Medulla oblongata (tissue), 1 donor: ENCODE measurements around the gene USP7.
"Not testable (repeated sequence)": the region's sequence is repeated elsewhere in the genome, so short reads cannot be mapped to it uniquely, and the experiment has no call there.

ENCODE experiments used
- DNase-seq: peaks from one replicate; pipeline ENCODE4 v3.0.0-alpha.2; 2015; ENCODE audit errors: extremely low spot score

USP7 gene

GRCh38 chr16:8972843-8973586 lies 9.3 kb upstream of the USP7 start:
- DNase-seq: no peak

DNA sequence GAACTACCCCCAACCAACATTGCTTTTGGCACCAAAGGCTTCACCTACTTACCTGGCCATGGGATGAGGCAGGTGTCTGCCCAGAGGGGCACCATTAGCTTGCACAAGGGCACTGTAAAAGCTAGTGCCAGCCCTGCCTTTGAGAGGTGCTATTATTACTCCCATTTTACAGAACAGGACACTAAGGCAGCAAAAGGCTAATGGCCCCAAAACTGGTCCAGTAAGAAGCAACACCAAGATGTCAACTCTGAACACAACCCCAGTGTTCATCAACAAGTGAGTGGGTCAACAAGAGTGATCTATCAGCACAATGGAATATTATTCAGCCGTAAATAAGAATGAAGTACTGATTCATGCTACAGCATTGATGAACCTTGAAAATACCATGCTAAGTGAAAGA lies 7.7 kb upstream of the USP7 start:
- DNase-seq: no peak

DNA sequence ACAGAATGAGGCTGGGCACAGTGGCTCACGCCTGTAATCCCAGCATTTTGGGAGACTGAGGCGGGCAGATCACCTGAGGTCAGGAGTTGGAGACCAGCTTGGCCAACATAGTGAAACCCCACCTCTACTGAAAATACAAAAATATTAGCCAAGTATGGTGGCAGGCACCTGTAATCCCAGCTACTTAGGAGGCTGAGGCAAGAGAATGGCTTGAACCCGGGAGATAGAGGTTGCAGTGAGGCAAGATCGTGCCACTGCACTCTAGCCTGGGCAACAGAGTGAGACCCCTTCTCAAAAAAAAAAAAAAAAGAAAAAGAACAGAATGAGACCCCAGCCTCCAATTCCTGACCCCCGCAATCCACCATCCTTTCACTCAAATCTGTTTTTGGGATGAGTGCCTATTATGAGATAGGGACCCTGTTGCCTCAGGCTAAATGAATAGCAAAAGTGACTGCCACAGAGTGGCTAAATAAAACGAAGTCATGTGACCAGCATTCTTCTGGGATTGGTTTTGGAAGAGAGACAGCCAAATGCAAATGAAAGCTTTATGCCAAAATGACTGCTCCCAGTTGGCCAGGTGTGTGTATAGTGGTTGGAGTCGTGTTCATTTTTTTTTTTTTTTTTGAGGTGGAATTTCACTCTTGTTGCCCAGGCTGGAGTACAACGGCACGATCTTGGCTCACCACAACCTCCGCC lies 5.6 kb upstream of the USP7 start:
- DNase-seq: not testable (repeated sequence)

- not testable (repeated sequence) for DNase-seq
Measured at GRCh38 chr16:8968054-8968453, 4.3 kb upstream of the USP7 start.

DNA sequence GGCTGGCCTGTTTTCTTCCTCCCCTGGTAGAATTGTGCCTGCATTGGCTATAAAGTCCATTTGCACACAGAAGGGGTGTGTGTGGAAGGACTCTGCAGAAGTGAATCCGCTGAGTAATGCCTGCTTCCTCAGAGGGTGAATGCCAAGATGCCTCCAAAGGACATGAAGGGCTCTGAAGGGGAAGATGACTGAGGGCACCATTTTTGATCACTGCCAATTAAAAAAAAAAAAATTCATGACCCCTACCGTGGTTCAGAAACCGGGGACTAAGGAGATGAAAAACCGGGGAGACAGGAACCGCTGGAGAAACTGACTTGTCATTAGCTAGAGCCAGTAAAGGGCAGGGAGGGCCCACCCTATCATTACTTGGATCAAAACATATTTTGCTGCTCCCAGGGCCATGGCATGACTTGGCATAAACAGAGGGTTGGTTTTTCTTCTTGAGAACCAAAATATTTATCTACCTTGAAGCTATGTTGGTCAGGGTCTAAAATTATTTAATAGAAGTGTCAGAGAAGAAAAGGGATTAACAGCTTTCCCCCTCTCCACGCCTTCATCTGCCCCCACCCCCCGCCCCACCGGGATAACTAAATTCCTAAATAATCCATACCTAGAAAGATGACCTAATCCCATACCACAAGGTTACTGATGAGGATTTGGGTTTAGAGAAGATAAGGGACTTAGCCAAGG lies 3.6 kb upstream of the USP7 start:
- peak; percentile 77 for DNase-seq

GRCh38 chr16:8966817-8967131 lies 3.1 kb upstream of the USP7 start:
- DNase-seq: no peak

DNA sequence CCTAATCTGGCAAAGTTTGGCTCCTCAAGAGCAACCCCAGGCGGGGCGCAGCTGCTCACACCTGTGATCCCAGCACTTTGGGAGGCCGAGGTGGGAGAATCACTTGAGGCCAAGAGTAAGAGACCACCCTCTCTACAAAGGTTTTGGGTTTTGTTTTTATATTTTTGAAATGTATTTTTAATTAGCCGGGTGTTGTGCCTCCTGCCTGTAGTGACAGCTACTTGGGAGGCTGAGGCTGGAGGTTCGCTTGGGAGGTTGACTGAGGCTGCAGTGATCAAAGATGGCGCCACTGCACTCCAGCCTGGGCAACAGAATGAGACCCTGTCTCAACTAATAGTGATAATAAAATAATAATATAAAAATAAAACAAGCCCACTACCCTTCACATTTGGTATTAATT lies 756 bp upstream of the USP7 start:
- no peak for DNase-seq

DNA sequence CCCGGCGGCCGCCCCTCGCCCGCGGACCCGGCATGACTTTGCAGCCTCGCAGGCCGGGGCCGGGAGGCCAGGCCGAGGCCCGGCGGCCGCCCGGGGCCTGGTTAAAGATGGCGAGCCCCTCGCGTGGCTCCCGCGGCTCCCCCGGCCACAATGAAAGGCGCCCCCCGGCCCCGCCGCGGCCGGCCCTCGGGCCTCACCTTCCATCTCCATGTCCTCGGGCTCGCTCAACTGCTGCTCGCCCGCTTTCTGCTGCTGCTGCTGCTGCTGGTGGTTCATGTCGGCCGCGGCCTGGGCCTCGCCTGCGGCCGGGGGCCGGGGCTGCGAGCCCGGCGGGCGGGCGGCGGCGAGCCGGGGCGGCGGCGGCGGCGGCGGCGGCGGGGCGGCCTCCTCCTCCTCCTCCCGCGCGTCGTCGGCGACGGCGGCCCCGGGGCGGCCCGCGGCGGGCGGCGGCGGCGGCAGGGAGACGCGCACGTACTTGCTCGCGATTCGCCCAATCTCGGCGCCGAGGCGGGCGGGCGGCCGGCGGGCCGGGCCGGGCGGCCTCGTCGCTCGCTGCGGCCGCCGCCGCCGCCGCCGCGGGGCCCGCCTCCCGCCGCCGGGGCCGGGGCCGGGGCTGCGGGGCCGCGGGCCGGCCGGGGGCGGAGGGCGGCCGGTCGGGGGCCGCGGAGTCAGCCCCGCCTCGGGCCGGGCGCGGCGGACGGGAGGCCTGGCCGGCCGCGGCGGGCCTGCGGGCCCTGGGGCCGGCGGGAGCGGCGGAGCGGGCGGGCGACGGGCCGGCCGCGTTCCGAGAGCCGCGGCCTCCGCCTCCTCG lies 491 bp downstream of the USP7 start:
- no peak for DNase-seq

GRCh38 chr16:8962393-8963009 lies 1.2 kb downstream of the USP7 start:
- DNase-seq: no peak

- DNase-seq: no peak
Measured at GRCh38 chr16:8961811-8962390, 1.8 kb downstream of the USP7 start.

- DNase-seq: no peak
Measured at GRCh38 chr16:8960788-8961109, 3.0 kb downstream of the USP7 start.

- DNase-seq: no peak
Measured at GRCh38 chr16:8959921-8960787, 3.6 kb downstream of the USP7 start.

DNA sequence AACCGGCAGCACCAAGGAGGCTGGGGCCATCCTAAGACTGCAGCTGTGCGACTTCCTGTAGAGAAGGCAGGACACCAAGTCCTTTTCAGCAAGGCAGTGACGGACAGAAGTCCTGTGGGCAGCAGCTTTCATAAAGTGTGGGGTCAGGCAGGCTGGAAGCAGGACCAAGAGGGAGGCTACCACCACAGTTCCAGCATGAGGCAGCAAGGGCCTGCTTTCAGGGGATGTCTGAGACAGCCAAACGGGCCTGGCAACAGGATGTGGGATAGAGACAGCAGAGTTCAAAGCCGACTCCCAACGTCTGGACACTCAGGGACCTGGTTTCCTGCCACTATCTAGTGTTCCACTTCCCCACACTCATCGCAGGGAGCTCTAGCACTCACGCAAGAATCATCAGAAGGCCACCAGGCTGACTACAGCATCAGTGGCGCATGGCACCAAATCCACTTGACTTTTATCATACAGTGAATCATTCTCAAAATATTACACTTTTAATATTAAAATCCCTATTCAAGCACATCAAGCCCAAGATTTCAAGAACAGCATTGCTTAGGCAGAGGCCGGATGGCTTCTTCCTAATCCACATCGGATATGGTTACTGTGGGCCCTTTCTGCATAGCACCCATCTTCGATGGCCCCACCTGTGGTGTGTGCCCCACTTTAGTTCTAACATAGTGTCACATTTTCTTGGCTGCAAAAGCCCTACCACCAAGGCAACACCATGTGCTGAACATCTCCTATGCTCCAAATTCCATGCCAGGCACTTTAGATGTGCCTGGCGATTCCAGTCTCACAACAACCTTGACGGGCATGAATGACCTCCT lies 5.2 kb downstream of the USP7 start:
- DNase-seq: peak; percentile 46

DNA sequence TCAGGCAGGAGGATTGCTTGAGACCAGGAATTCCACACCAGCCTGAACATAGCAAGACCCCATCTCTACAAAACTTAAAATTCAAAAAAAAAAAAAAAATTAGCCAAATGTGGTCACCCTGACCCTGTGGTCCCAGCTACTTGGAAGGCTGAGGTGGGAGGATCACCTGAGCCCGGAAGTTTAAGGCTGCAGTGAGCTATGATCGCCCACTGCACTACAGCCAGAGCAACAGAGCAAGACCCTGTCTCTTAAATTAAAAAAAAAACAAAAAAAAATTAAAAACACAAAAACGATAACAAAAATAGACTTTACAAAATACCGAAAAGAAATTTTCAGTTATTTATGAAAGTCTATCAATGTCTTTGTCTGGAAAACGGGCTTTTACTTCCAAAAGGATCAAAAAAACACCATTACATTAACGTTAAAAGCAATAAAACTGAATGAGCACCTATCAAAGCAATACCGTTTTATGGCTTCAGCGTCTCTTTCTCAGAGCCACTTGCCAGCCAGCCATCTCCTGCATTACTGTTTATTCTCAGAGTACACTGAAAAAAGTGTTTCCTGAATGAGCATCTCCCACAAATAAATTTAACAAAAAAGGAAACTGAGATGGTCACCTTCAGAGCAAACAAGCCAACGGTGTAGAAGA lies 6.1 kb downstream of the USP7 start:
- no peak for DNase-seq

GRCh38 chr16:8957063-8957397 lies 6.7 kb downstream of the USP7 start:
- DNase-seq: no peak

DNA sequence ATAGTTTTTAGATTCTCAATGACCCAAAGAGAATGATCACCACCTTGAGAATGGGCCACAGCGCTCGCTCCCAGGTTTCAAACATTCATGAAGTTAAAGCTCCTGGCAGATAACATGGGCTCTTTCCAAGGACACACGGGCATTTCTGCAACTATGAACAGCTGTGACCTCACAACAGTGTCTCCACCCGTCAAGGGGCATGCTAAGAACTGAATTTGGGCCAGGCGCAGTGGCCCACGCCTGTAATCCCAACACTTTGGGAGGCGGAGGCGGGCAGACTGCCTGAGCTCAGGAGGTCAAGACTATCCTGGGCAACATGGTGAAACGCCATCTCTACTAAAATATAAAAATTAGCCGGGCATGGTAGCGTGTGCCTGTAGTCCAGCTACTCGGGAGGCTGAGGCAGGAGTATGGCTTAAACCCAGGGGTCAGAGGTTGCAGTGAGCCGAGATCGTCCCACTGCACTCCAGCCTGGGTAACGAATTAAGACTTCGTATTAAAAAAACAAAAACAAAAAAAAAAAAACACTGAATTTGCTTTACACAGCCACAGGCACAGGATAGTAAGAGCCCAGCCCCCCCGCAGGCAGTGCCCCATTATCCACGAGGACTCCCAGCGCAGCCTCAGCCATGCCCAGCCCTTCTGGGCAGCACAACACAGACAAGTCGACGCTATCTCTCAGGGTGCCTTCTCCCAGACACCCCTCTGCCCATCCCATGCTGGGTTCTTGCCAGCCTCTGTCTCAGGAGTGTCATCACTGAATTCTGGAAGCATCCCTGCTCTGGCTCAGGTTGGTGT lies 7.2 kb downstream of the USP7 start:
- DNase-seq: no peak

GRCh38 chr16:8955828-8956227 lies 7.9 kb downstream of the USP7 start:
- DNase-seq: no peak

- DNase-seq: no peak
Measured at GRCh38 chr16:8953064-8953463, 10.6 kb downstream of the USP7 start.
